CD14-positive monocyte (primary cell): Measurements from ENCODE around the gene RNF217. TPM values are rescaled to one million over a fixed set of nuclear protein-coding genes. Genes with fewer than 3 reads are reported as not detected.

Experiments used
- DNase-seq, 3 donors: peaks; one replicate each; pipeline ENCODE4 v3.0.0-alpha.2; 2011 to 2022
- H2AFZ ChIP-seq: 2 replicates; pipeline ENCODE4 v1.6.0; 2012; ENCODE audit warnings: mild to moderate bottlenecking, low read depth, low read length, inconsistent platforms; ENCODE audit not compliant: insufficient read depth, poor library complexity, severe bottlenecking
- H3K27ac ChIP-seq, 2 donors: 1 replicate in 1 of 2; 2 replicates in 1 of 2; pipeline ENCODE4 v1.5.1; 2012 to 2013; ENCODE audit warnings: low read length in 2 of 2, control low read depth in 1 of 2, inconsistent platforms in 1 of 2, low read depth in 1 of 2, mild to moderate bottlenecking in 1 of 2
- H3K27me3 ChIP-seq, 2 donors: one replicate each; pipeline versions ENCODE4 v1.6.0 to v1.6.1; 2011 to 2013; ENCODE audit warnings: low read length in 2 of 2; ENCODE audit not compliant: control insufficient read depth in 2 of 2, insufficient read depth in 2 of 2
- H3K36me3 ChIP-seq, 2 donors: replicated peaks in 1 of 2; 1 replicate in 1 of 2; 2 replicates in 1 of 2; pipeline versions ENCODE4 v1.5.1 to v1.6.1; 2012 to 2013; ENCODE audit warnings: low read length in 2 of 2, control low read depth in 1 of 2, inconsistent platforms in 1 of 2, mild to moderate bottlenecking in 1 of 2; ENCODE audit not compliant: insufficient read depth in 2 of 2, control insufficient read depth in 1 of 2
- H3K4me1 ChIP-seq, 2 donors: 1 replicate in 1 of 2; 2 replicates in 1 of 2; pipeline versions ENCODE4 v1.5.1 to v1.6.1; 2012 to 2013; ENCODE audit warnings: low read length in 2 of 2, control low read depth in 1 of 2, inconsistent platforms in 1 of 2, mild to moderate bottlenecking in 1 of 2, moderate library complexity in 1 of 2; ENCODE audit not compliant: insufficient read depth in 2 of 2, control insufficient read depth in 1 of 2
- H3K4me2 ChIP-seq: replicated peaks from 2 replicates; pipeline ENCODE3; 2012; ENCODE audit warnings: low read length, moderate library complexity, mild to moderate bottlenecking; ENCODE audit not compliant: poor library complexity, severe bottlenecking; ENCODE audit errors: extremely low read depth
- H3K4me3 ChIP-seq, 3 experiments: fragments of 200-600 bp in 1 of 3; sonication (generic) in 1 of 3; replicated peaks in 1 of 3; 1 replicate in 2 of 3; 2 replicates in 1 of 3; pipeline ENCODE4 v1.5.1; 2011 to 2013; ENCODE audit warnings: low read length in 3 of 3, mild to moderate bottlenecking in 3 of 3, control low read depth in 2 of 3, low read depth in 2 of 3, inconsistent platforms in 1 of 3, moderate library complexity in 1 of 3
- H3K79me2 ChIP-seq: 2 replicates; pipeline ENCODE4 v1.6.0; 2012; ENCODE audit warnings: mild to moderate bottlenecking, control low read depth, inconsistent platforms, low read length, moderate library complexity; ENCODE audit not compliant: insufficient read depth
- H3K9ac ChIP-seq: 2 replicates; pipeline ENCODE4 v1.6.0; 2017; ENCODE audit warnings: low read length, mild to moderate bottlenecking; ENCODE audit not compliant: insufficient read depth, poor library complexity, severe bottlenecking
- H3K9me3 ChIP-seq, 2 donors: replicated peaks in 1 of 2; 1 replicate in 1 of 2; 2 replicates in 1 of 2; pipeline versions ENCODE4 v1.5.1 to v1.6.1; 2012 to 2013; ENCODE audit warnings: low read length in 2 of 2, control low read depth in 1 of 2; ENCODE audit not compliant: control insufficient read depth in 1 of 2, insufficient read depth in 1 of 2
- H4K20me1 ChIP-seq: 2 replicates; pipeline ENCODE4 v1.6.0; 2012; ENCODE audit warnings: mild to moderate bottlenecking, low read length, control low read depth, moderate library complexity; ENCODE audit not compliant: insufficient read depth
- H3K27ac Mint-ChIP-seq, 7 donors: one replicate each; pipeline ENCODE4 v1.8.0; 2020; ENCODE audit warnings: mild to moderate bottlenecking in 7 of 7, mixed read lengths in 7 of 7, moderate library complexity in 6 of 7, inconsistent platforms in 2 of 7
- H3K27me3 Mint-ChIP-seq, 3 donors: one replicate each; pipeline ENCODE4 v1.8.0; 2021 to 2022; ENCODE audit warnings: low read depth in 3 of 3, mild to moderate bottlenecking in 3 of 3, mixed read lengths in 3 of 3, moderate library complexity in 3 of 3, inconsistent platforms in 1 of 3
- H3K36me3 Mint-ChIP-seq, 2 donors: one replicate each; pipeline ENCODE4 v1.8.0; 2020; ENCODE audit warnings: mixed read lengths in 2 of 2, inconsistent platforms in 1 of 2, mild to moderate bottlenecking in 1 of 2
- H3K4me1 Mint-ChIP-seq: one replicate; pipeline ENCODE4 v1.8.0; 2020; ENCODE audit warnings: mild to moderate bottlenecking, mixed read lengths
- H3K4me3 Mint-ChIP-seq, 2 donors: one replicate each; pipeline ENCODE4 v1.8.0; 2020; ENCODE audit warnings: mild to moderate bottlenecking in 2 of 2, mixed read lengths in 2 of 2, moderate library complexity in 1 of 2
- H3K9me3 Mint-ChIP-seq, 7 donors: one replicate each; pipeline ENCODE4 v1.8.0; 2020 to 2022; ENCODE audit warnings: mixed read lengths in 7 of 7, mild to moderate bottlenecking in 6 of 7, moderate library complexity in 6 of 7, inconsistent platforms in 2 of 7
- WGBS: methylation state at CpG from one replicate; pipeline ENCODE4 v1.1.5; 2013; ENCODE audit warnings: missing lambda C conversion rate; ENCODE audit not compliant: insufficient coverage; 5-methylcytosine and 5-hydroxymethylcytosine counted together
- intact Hi-C, 2 donors: fragments of 100-400 bp; cut with micrococcal nuclease; formaldehyde crosslinking; loops; one replicate each; pipeline versions ENCODE4 v1.15.0 to v1.15.1; 2023
- polyA plus RNA-seq, 3 donors: library from polyadenylated mRNA; depleted of rRNA in 1 of 3; unstranded in 2 of 3; stranded (reverse) in 1 of 3; fragments of 300-500 nt in 2 of 3; fragments of >200 nt in 1 of 3; fragmentation: Illumina TruSeq in 2 of 3; gene quantifications; 1 replicate in 2 of 3; 2 replicates in 1 of 3; pipeline ENCODE4 v1.2.3, GENCODE V29; 2012 to 2021
- TF ChIP-seq, protein P1 (sequence below): fragments of 200-600 bp; IDR thresholded peaks from one replicate; pipeline ENCODE4 v1.8.0; 2022; ENCODE audit warnings: antibody characterized with exemption, mild to moderate bottlenecking

Gene RNF217
- polyA plus RNA-seq, 3 donors: 2.2 to 11.6 (median 3.3) TPM

DNA sequence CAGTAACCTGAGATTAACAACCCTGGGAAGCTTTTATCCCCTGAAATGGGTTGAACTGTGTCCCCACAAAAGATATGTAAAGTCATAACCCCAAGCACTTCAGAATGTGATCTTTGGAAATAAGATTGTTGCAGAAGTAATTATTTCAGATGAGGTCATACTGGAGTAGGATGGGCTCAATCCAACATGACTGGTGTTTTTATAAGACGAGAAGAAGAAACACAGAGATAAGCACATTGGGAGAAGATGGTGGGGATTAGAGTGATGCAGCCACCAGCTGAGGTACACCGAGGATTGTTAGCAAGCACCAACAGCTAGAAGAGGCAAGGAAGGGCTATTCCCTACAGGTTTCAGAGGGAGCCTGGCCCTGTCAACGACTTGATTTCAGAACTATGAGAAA is 12.5 kb upstream of the RNF217 start:
- no peak for DNase-seq
- Histone ChIP-seq H3K4me1 (peaks cover 0 to 3% of the 10 kb centered on the region in 2 donors), H3K36me3 (no peaks in the 10 kb centered on the region), H3K27me3 (no peaks in the 10 kb centered on the region), H4K20me1 (no peaks in the 10 kb centered on the region), H3K9me3 (no peaks in the 10 kb centered on the region), H3K79me2 (no peaks in the 10 kb centered on the region), H3K27ac (no peak overlapping the region), H3K9ac (no peak overlapping the region), H2AFZ (no peak overlapping the region), H3K4me2 (no peak overlapping the region), H3K4me3 (no peak overlapping the region)
- Mint-ChIP-seq H3K27ac (no peak overlapping the region), H3K4me1 (peaks cover 4% of the 10 kb centered on the region), H3K36me3 (no peaks in the 10 kb centered on the region), H3K27me3 (no peaks in the 10 kb centered on the region), H3K9me3 (peaks cover 0 to 2% (median 1%) of the 10 kb centered on the region in 7 donors), H3K4me3 (no peak overlapping the region)
- intact Hi-C loops: no loop called here
- TF ChIP-seq, protein P1, sequence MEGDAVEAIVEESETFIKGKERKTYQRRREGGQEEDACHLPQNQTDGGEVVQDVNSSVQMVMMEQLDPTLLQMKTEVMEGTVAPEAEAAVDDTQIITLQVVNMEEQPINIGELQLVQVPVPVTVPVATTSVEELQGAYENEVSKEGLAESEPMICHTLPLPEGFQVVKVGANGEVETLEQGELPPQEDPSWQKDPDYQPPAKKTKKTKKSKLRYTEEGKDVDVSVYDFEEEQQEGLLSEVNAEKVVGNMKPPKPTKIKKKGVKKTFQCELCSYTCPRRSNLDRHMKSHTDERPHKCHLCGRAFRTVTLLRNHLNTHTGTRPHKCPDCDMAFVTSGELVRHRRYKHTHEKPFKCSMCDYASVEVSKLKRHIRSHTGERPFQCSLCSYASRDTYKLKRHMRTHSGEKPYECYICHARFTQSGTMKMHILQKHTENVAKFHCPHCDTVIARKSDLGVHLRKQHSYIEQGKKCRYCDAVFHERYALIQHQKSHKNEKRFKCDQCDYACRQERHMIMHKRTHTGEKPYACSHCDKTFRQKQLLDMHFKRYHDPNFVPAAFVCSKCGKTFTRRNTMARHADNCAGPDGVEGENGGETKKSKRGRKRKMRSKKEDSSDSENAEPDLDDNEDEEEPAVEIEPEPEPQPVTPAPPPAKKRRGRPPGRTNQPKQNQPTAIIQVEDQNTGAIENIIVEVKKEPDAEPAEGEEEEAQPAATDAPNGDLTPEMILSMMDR: no peak
- WGBS: 89% methylated on average over 2 of the region's 3 CpGs

DNA sequence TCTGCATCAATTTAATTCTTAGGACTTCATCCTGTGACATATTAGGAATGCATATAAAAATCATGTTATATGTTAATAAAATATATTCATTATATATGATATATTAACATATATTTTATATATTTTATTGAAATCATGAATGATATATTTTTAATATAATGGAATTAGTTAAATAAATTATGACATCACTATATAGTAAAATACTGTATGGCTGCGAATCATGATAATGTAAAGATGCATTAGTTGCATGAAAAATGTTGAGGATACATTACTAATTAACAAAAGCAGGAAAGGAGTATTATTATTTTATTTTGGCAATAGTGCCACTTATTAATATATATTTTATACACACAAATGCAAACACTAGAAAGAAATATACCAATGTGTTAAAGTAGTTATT is 8.4 kb upstream of the RNF217 start:
- Histone ChIP-seq H3K9me3 (no peaks in the 10 kb centered on the region), H3K27me3 (no peaks in the 10 kb centered on the region), H3K4me1 (peaks cover 0 to 3% of the 10 kb centered on the region in 2 donors), H3K9ac (no peak overlapping the region), H3K4me2 (no peak overlapping the region), H3K79me2 (no peaks in the 10 kb centered on the region), H3K4me3 (no peak overlapping the region), H4K20me1 (no peaks in the 10 kb centered on the region), H3K27ac (no peak overlapping the region), H3K36me3 (no peaks in the 10 kb centered on the region), H2AFZ (no peak overlapping the region)
- TF ChIP-seq, protein P1: no peak
- Mint-ChIP-seq H3K27ac (no peak overlapping the region), H3K27me3 (peaks cover 0 to 1% (median 0%) of the 10 kb centered on the region in 3 donors), H3K4me3 (no peak overlapping the region), H3K36me3 (no peaks in the 10 kb centered on the region), H3K4me1 (peaks cover 5% of the 10 kb centered on the region), H3K9me3 (peaks cover 0 to 3% (median 0%) of the 10 kb centered on the region in 7 donors)
- no peak for DNase-seq
- intact Hi-C loops: no loop called here
- WGBS: no CpG with 5 or more reads among the region's 1 CpG
